Trophoblast cell (in vitro differentiated cells and primary cell): ENCODE measurements around the gene EFCAB10.
"Not testable (repeated sequence)": the region's sequence is repeated elsewhere in the genome, so short reads cannot be mapped to it uniquely, and the experiment has no call there.

Experiments used
- DNase-seq, 2 donors: peaks; one replicate each; pipeline ENCODE4 v3.0.0-alpha.2; 2016
- H2AFZ ChIP-seq: 2 replicates; pipeline ENCODE4 v1.6.1; 2013; ENCODE audit warnings: low read length, moderate library complexity, mild to moderate bottlenecking; ENCODE audit not compliant: insufficient read depth, poor library complexity
- H2AK5ac ChIP-seq: 2 replicates; pipeline ENCODE4 v1.6.1; 2013; ENCODE audit warnings: mild to moderate bottlenecking, low read length
- H2BK120ac ChIP-seq: 2 replicates; pipeline ENCODE4 v1.6.1; 2013; ENCODE audit warnings: low read length, mild to moderate bottlenecking, moderate library complexity; ENCODE audit not compliant: insufficient read depth, poor library complexity
- H2BK12ac ChIP-seq: 2 replicates; pipeline ENCODE4 v1.6.1; 2013; ENCODE audit warnings: mild to moderate bottlenecking, low read length, moderate library complexity
- H2BK5ac ChIP-seq: 2 replicates; pipeline ENCODE4 v1.6.1; 2013; ENCODE audit warnings: low read length, low read depth, moderate library complexity, mild to moderate bottlenecking; ENCODE audit not compliant: poor library complexity
- H3K14ac ChIP-seq: 2 replicates; pipeline ENCODE4 v1.6.1; 2013; ENCODE audit warnings: mild to moderate bottlenecking, low read length
- H3K18ac ChIP-seq: 2 replicates; pipeline ENCODE4 v1.6.1; 2013; ENCODE audit warnings: mild to moderate bottlenecking, low read length
- H3K23ac ChIP-seq: 2 replicates; pipeline ENCODE4 v1.6.1; 2013; ENCODE audit warnings: low read length
- H3K27ac ChIP-seq: 2 replicates; pipeline ENCODE4 v1.5.1; 2013; ENCODE audit warnings: low read depth, mild to moderate bottlenecking, inconsistent platforms, low read length, moderate library complexity
- H3K27me3 ChIP-seq: 2 replicates; pipeline ENCODE4 v1.6.1; 2013; ENCODE audit warnings: inconsistent platforms, mild to moderate bottlenecking, low read length, moderate library complexity; ENCODE audit not compliant: insufficient read depth
- H3K36me3 ChIP-seq, 2 experiments: 1 replicate in 1 of 2; 2 replicates in 1 of 2; pipeline ENCODE4 v1.6.1; 2013; ENCODE audit warnings: low read length in 2 of 2, mild to moderate bottlenecking in 2 of 2, moderate library complexity in 1 of 2; ENCODE audit not compliant: insufficient read depth in 2 of 2, control insufficient read depth in 1 of 2
- H3K4ac ChIP-seq: 2 replicates; pipeline ENCODE4 v1.6.1; 2013; ENCODE audit warnings: low read depth, mild to moderate bottlenecking, low read length, moderate library complexity
- H3K4me1 ChIP-seq, 2 experiments: 1 replicate in 1 of 2; 2 replicates in 1 of 2; pipeline ENCODE4 v1.6.1; 2013; ENCODE audit warnings: low read length in 2 of 2, mild to moderate bottlenecking in 2 of 2, moderate library complexity in 1 of 2; ENCODE audit not compliant: insufficient read depth in 2 of 2, control insufficient read depth in 1 of 2
- H3K4me2 ChIP-seq: 2 replicates; pipeline ENCODE4 v1.6.1; 2013; ENCODE audit warnings: inconsistent platforms, mild to moderate bottlenecking, low read length, moderate library complexity
- H3K4me3 ChIP-seq: 2 replicates; pipeline ENCODE4 v1.5.1; 2013; ENCODE audit warnings: mild to moderate bottlenecking, low read depth, low read length, inconsistent platforms
- H3K79me1 ChIP-seq: one replicate; pipeline ENCODE4 v1.6.1; 2013; ENCODE audit warnings: low read length
- H3K79me2 ChIP-seq: 2 replicates; pipeline ENCODE4 v1.6.1; 2013; ENCODE audit warnings: low read length, mild to moderate bottlenecking; ENCODE audit not compliant: control insufficient read depth, insufficient read depth, poor library complexity
- H3K9ac ChIP-seq: 2 replicates; pipeline ENCODE4 v1.6.1; 2013; ENCODE audit warnings: mild to moderate bottlenecking, low read length
- H3K9me3 ChIP-seq: 2 replicates; pipeline ENCODE4 v1.6.1; 2013; ENCODE audit warnings: low read depth, mild to moderate bottlenecking, control low read depth, inconsistent platforms, low read length; ENCODE audit not compliant: insufficient read depth
- H4K12ac ChIP-seq: 2 replicates; pipeline ENCODE4 v1.6.1; 2013; ENCODE audit warnings: low read depth, mild to moderate bottlenecking, low read length, moderate library complexity
- H4K8ac ChIP-seq: 2 replicates; pipeline ENCODE4 v1.6.1; 2013; ENCODE audit warnings: low read depth, mild to moderate bottlenecking, low read length, moderate library complexity
- H4K91ac ChIP-seq: one replicate; pipeline ENCODE4 v1.6.1; 2013; ENCODE audit warnings: low read depth, mild to moderate bottlenecking, low read length, moderate library complexity
- WGBS: extraction: QIAGEN DNeasy Blood & Tissue Kit; methylation state at CpG from one replicate; pipeline ENCODE4 v1.1.7; 2013; ENCODE audit warnings: missing lambda C conversion rate; ENCODE audit not compliant: insufficient read length, insufficient coverage; ENCODE audit errors: extremely low coverage; 5-methylcytosine and 5-hydroxymethylcytosine counted together

The EFCAB10 gene

DNA sequence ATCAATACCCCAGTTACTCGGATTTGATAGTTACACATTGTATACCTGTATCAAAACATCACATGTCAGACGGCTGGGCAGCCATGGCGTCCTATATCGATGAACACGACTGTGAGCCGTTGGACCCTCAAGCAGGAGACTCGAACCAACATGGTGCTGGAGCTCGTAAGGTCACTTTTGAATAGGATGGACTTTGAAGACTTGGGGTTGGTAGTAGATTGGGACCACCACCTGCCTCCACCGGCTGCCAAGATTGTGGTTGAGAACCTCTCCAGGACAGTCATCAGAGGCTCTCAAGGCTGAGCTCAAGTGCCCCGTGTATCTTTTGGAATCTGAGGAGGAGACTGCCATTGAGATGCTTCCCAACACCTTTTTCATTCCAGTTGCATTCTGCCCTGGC lies 51.2 kb downstream of the EFCAB10 start:
- Histone ChIP-seq H3K27ac (no peak overlapping the region), H4K8ac (no peak overlapping the region), H3K4me1 (peaks cover 4 to 5% of the 10 kb centered on the region in 2 experiments), H4K12ac (no peak overlapping the region), H3K4me2 (no peak overlapping the region), H2BK120ac (no peak overlapping the region), H3K4me3 (no peak overlapping the region), H3K23ac (no peak overlapping the region), H3K79me1 (peaks cover 4% of the 10 kb centered on the region), H4K91ac (no peak overlapping the region), H3K14ac (no peak overlapping the region), H3K9me3 (peaks cover 1% of the 10 kb centered on the region), H3K36me3 (no peaks in the 10 kb centered on the region), H2BK5ac (no peak overlapping the region), H2BK12ac (no peak overlapping the region), H3K27me3 (no peaks in the 10 kb centered on the region), H2AFZ (no peak overlapping the region), H3K4ac (no peak overlapping the region), H2AK5ac (no peak overlapping the region), H3K79me2 (peaks cover 8% of the 10 kb centered on the region), H3K18ac (no peak overlapping the region), H3K9ac (no peak overlapping the region)
- WGBS = no CpG with 5 or more reads among the region's 10 CpGs
- DNase-seq = no peak

DNA sequence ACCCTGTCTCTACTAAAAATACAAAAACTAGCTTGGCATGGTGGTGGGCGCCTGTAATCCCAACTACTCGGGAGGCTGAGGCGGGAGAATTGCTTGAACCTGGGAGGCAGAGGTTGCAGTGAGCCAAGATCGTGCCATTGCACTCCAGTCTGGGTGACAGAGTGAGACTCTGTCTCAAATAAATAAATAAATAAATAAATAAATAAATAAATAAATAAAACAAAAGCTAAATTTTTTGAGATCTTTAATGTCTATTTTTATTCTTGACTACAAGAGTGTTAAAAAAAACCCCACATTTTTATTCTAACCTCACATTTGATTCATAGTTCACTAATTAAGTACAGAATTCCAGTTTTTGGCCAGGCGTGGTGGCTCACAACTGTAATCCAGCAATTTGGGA lies 53.6 kb downstream of the EFCAB10 start:
- H2BK5ac ChIP-seq, H3K79me2 ChIP-seq, H3K4me2 ChIP-seq, H3K79me1 ChIP-seq, H3K4ac ChIP-seq, H3K27ac ChIP-seq, H3K27me3 ChIP-seq, H3K9me3 ChIP-seq, H4K12ac ChIP-seq, H2BK12ac ChIP-seq, H3K23ac ChIP-seq, H2AFZ ChIP-seq, H3K4me1 ChIP-seq, H4K91ac ChIP-seq, H3K18ac ChIP-seq, H3K9ac ChIP-seq, H4K8ac ChIP-seq, H2AK5ac ChIP-seq, DNase-seq, H2BK120ac ChIP-seq, H3K36me3 ChIP-seq, H3K4me3 ChIP-seq, H3K14ac ChIP-seq: not testable (repeated sequence)
- no CpG with 5 or more reads among the region's 5 CpGs for WGBS

DNA sequence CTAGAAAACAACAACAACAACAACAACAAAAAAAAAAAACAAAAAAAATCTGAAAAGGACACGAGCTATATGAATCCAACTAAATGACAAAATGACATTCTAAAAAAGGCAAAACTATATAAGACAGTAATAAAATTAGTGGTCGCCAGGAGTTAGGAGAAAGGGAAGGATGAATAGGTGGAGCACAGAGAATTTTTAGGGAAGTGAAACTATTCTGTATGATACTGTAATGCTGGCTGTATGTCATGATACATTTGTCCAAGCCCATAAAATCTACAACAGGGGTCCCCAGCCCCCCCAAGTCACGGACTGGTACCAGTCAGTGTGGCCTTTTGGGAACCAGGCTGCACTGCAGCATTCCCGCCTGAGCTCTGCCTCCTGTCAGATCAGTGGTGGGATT lies 56.5 kb downstream of the EFCAB10 start:
- WGBS = no CpG with 5 or more reads among the region's 4 CpGs
- Histone ChIP-seq H3K9ac (no peak overlapping the region), H4K8ac (no peak overlapping the region), H3K4me2 (no peak overlapping the region), H4K91ac (no peak overlapping the region), H3K79me1 (peaks cover 2% of the 10 kb centered on the region), H4K12ac (no peak overlapping the region), H2AK5ac (no peak overlapping the region), H3K14ac (no peak overlapping the region), H3K27me3 (no peaks in the 10 kb centered on the region), H2BK12ac (no peak overlapping the region), H3K4me3 (no peak overlapping the region), H3K23ac (no peak overlapping the region), H3K9me3 (no peaks in the 10 kb centered on the region), H2BK5ac (no peak overlapping the region), H2BK120ac (no peak overlapping the region), H2AFZ (no peak overlapping the region), H3K4me1 (no peaks in the 10 kb centered on the region), H3K4ac (no peak overlapping the region), H3K36me3 (no peaks in the 10 kb centered on the region), H3K79me2 (peaks cover 2% of the 10 kb centered on the region), H3K18ac (no peak overlapping the region), H3K27ac (no peak overlapping the region)
- no peak for DNase-seq

DNA sequence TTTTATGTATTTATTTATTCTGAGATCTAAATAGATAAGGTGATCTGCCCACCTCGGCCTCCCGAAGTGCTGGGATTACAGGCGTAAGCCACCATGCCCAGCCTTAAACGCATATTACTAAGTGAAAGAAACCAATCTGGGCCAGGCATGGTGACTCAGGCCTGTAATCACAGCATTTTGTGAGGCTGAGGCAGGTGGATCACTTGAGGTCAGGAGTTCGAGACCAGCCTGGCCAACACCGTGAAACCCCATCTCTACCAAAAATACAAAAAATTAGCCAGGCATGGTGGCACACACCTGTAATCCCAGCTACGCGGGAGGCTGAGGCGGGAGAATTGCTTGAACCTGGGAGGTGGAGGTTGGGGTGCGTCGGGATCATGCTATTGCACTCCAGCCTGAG lies 56.9 kb downstream of the EFCAB10 start:
- not testable (repeated sequence) for H3K36me3 ChIP-seq, DNase-seq, H3K9ac ChIP-seq, H2AK5ac ChIP-seq, H3K79me2 ChIP-seq, H2BK5ac ChIP-seq, H3K79me1 ChIP-seq, H3K14ac ChIP-seq, H3K18ac ChIP-seq, H3K4me1 ChIP-seq, H2BK12ac ChIP-seq, H3K9me3 ChIP-seq, H3K27me3 ChIP-seq, H4K91ac ChIP-seq, H3K4me2 ChIP-seq, H2AFZ ChIP-seq, H3K4ac ChIP-seq, H3K23ac ChIP-seq, H4K12ac ChIP-seq, H3K4me3 ChIP-seq, H2BK120ac ChIP-seq, H4K8ac ChIP-seq, H3K27ac ChIP-seq
- WGBS = no CpG with 5 or more reads among the region's 11 CpGs
